GM12878 (cell line): ENCODE measurements around the gene SF3A1. TPM values are rescaled to one million over a fixed set of nuclear protein-coding genes. Genes with fewer than 3 reads are reported as not detected.

ENCODE experiments used
- NR2C2 ChIP-seq: IDR thresholded peaks from 2 replicates; pipeline ENCODE4 v1.6.1; 2011; ENCODE audit warnings: borderline replicate concordance, low read depth; ENCODE audit not compliant: control insufficient read depth, insufficient read length
- NRF1 ChIP-seq: conservative IDR thresholded peaks from 2 replicates; pipeline ENCODE4 v1.6.1; 2011; ENCODE audit warnings: mild to moderate bottlenecking, low read depth, low read length, improper control_type of control experiment
- TCF12 ChIP-seq: IDR thresholded peaks from 2 replicates; pipeline ENCODE4 v1.6.1; 2011; ENCODE audit warnings: low read depth, mild to moderate bottlenecking, low read length
- polyA plus RNA-seq, 11 experiments: library from polyadenylated mRNA; depleted of rRNA in 4 of 11; unstranded in 6 of 11; stranded (reverse) in 5 of 11; fragments of >200 nt; fragmentation: Nextera tagmentation in 4 of 11; fragmentation: Illumina TruSeq in 1 of 11; extraction: Ambion mirVana in 4 of 11; extraction: Trizol in 1 of 11; gene quantifications; 1 replicate in 1 of 11; 2 replicates in 10 of 11; pipeline versions ENCODE4 v1.2.1 to v1.2.3, GENCODE V29; 2011 to 2016; ENCODE audit warnings: inconsistent platforms in 2 of 11, missing spikeins in 2 of 11, low read depth in 1 of 11
- total RNA-seq, 4 experiments: library from RNA; depleted of rRNA in 3 of 4; stranded (reverse); fragments of >200 nt in 3 of 4; fragmentation: Illumina TruSeq in 1 of 4; extraction: Trizol in 1 of 4; gene quantifications; 2 replicates each; pipeline versions ENCODE4 v1.2.1 to v1.2.3, GENCODE V29; 2013 to 2021
- TF ChIP-seq, protein P1 (sequence below): IDR thresholded peaks from 2 replicates; pipeline ENCODE4 v1.6.1; 2012; ENCODE audit warnings: improper control_type of control experiment, low read depth, low read length; ENCODE audit not compliant: insufficient replicate concordance
- TF ChIP-seq, protein P2 (sequence below): fragments of 450-650 bp; IDR thresholded peaks from 2 replicates; pipeline ENCODE4 v1.6.1; 2017; ENCODE audit warnings: mild to moderate bottlenecking, low read depth, inconsistent platforms; ENCODE audit not compliant: poor library complexity, severe bottlenecking

SF3A1 gene
- total and polyA plus RNA-seq, 10 of the 15 experiments (the other 5 are each of a cell fraction or from before 2014, with no cell fraction given) = 10.4 to 239 (median 46.0) TPM

DNA sequence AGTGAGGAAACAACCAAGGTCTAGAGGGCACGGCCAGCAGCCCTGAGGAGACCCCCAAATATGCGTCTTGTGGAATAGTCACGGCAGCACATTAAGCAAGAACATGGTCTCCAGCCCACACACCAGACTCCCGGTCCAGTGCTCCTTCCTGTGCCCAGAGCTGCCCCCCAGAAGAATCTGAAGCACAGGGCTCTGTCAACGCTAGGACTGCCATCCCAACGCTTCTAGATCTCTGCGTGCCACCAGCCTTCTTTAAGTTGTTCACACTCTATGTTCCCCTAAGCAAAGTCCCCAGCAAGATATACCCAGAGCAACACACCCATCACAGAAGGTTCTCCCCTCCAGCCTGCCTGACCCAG is 36.6 kb upstream of the SF3A1 start (continued):
- TF ChIP-seq, protein P1, sequence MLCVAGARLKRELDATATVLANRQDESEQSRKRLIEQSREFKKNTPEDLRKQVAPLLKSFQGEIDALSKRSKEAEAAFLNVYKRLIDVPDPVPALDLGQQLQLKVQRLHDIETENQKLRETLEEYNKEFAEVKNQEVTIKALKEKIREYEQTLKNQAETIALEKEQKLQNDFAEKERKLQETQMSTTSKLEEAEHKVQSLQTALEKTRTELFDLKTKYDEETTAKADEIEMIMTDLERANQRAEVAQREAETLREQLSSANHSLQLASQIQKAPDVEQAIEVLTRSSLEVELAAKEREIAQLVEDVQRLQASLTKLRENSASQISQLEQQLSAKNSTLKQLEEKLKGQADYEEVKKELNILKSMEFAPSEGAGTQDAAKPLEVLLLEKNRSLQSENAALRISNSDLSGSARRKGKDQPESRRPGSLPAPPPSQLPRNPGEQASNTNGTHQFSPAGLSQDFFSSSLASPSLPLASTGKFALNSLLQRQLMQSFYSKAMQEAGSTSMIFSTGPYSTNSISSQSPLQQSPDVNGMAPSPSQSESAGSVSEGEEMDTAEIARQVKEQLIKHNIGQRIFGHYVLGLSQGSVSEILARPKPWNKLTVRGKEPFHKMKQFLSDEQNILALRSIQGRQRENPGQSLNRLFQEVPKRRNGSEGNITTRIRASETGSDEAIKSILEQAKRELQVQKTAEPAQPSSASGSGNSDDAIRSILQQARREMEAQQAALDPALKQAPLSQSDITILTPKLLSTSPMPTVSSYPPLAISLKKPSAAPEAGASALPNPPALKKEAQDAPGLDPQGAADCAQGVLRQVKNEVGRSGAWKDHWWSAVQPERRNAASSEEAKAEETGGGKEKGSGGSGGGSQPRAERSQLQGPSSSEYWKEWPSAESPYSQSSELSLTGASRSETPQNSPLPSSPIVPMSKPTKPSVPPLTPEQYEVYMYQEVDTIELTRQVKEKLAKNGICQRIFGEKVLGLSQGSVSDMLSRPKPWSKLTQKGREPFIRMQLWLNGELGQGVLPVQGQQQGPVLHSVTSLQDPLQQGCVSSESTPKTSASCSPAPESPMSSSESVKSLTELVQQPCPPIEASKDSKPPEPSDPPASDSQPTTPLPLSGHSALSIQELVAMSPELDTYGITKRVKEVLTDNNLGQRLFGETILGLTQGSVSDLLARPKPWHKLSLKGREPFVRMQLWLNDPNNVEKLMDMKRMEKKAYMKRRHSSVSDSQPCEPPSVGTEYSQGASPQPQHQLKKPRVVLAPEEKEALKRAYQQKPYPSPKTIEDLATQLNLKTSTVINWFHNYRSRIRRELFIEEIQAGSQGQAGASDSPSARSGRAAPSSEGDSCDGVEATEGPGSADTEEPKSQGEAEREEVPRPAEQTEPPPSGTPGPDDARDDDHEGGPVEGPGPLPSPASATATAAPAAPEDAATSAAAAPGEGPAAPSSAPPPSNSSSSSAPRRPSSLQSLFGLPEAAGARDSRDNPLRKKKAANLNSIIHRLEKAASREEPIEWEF = no peak
- no peak for TF ChIP-seq NRF1
- TF ChIP-seq TCF12 = no peak
- TF ChIP-seq NR2C2 = no peak
- TF ChIP-seq, protein P2, sequence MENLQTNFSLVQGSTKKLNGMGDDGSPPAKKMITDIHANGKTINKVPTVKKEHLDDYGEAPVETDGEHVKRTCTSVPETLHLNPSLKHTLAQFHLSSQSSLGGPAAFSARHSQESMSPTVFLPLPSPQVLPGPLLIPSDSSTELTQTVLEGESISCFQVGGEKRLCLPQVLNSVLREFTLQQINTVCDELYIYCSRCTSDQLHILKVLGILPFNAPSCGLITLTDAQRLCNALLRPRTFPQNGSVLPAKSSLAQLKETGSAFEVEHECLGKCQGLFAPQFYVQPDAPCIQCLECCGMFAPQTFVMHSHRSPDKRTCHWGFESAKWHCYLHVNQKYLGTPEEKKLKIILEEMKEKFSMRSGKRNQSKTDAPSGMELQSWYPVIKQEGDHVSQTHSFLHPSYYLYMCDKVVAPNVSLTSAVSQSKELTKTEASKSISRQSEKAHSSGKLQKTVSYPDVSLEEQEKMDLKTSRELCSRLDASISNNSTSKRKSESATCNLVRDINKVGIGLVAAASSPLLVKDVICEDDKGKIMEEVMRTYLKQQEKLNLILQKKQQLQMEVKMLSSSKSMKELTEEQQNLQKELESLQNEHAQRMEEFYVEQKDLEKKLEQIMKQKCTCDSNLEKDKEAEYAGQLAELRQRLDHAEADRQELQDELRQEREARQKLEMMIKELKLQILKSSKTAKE = no peak
